GM11168 (cell line): ENCODE results near the gene D2HGDH.

Experiments
- in situ Hi-C: fragments of 300-500 bp; cut with MboI; formaldehyde crosslinking; loops from one replicate; pipeline ENCODE4 v1.12.0; 2022; ENCODE audit warnings: low sequenced_read_pairs; ENCODE audit not compliant: unreplicated experiment

D2HGDH gene

GRCh38 chr2:241734467-241735208 lies at the start of gene D2HGDH:
TSS of gene D2HGDH (plus strand) at chr2:241734630. CDS start at chr2:241735225, 595 bp downstream.
- in situ Hi-C loops: no loop called here

DNA sequence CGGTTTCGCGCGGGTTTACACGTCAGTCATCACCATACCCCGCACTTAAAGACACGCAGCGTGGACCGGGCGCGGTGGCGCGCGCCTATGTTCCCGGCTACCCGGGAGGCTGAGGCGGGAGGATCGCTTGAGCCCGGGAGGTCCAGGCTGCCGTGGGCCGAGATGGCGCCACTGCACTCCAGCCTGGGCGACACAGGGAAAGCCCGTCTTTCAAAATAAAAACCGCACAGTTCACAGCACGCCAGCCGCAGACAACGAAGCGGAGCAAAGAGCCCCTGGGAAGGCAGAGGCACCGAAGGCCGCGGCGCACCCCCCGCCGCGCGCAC lies 48.1 kb upstream of the D2HGDH start:
- in situ Hi-C loops: no loop called here

DNA sequence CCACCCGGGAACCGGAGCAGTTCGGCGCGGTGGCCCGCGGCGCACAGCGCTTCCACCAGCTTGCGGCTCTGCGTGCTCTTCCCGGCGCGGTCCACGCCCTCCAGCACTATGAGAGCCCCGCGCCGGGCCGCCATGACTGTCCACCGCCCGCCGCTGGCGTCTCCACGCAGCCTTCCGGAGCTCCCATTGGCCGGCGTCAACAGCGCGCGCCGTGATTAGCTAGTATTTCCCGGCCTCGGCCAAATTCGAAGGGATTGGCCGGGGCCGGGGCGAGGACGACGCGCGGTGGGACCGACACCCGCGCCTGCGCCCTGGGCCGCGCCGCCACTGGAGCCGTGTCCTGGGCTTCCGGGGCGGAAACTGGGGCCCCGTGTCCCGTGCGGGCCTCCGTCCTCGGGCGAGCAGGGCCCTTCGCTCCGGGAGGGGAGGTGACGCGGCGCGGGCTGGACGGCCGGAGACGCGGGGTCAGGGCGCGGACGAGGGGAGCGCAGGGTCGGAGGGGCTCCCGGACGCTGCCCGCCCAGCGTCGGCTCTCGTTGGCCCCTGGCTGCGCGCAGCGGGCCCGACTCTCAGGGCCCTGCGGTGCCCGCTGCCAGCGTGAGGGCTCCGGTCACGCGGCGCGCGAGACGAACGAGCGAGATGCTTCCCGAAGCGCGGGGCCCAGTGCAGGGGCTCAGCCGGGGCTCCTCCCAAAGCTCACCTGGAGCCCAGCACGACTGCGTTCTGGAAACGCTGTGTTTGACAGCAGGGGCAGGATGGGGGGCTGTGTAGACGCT lies 47.6 kb upstream of the D2HGDH start, which contains the start of gene DTYMK:
Gene DTYMK (minus strand): TSS at position 166 of the 776 bp plus-strand sequence. CDS start 32 bp downstream, at position 134.
- in situ Hi-C loops: no loop called here

DNA sequence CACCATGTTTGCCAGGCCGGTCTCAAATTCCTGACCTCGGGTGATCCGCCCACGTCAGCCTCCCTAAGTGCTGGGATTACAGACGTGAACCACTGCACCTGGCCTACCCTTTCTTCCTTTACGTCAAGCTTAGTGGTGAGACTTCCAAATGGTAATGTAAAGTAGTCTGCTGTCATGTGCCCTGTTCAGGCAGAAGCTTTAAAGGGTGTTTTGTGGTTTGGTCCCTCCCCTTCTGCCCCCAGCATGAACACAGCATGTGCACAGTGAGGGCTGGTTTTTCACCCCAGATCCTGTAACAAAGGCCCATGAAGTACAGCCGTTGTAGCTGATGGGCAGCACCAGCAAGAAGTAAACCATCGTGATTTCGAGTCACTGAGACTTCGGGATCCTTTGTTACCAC lies 45.1 kb upstream of the D2HGDH start:
- in situ Hi-C loops: no loop called here

- in situ Hi-C loops: no loop called here
Observed at GRCh38 chr2:241690202-241690717, 44.2 kb upstream of the D2HGDH start.

- in situ Hi-C loops: no loop called here
Observed at GRCh38 chr2:241692448-241692847, 42.0 kb upstream of the D2HGDH start.

DNA sequence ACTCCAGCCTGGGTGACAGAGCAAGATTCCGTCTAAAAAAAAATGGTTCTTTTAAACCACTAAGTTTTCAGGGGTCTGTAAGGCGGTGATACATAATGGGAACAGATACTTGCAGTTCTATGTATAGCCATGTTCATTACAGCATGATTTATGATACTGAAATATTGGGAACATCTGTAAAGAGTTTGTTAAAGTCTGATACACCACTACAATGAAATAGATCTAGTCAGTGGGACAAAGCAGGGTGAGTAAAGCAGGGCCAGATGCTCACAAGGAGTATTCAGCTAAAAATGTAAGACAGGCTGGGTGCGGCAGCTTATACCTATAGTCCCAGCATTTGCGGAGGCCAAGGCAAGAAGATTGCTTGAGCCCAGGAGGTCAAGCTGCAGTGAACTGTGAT lies 38.8 kb upstream of the D2HGDH start:
- in situ Hi-C loops: no loop called here

GRCh38 chr2:241701149-241701398 lies 33.4 kb upstream of the D2HGDH start:
- in situ Hi-C loops: no loop called here

- in situ Hi-C loops: no loop called here
Observed at GRCh38 chr2:241701399-241702154, 32.9 kb upstream of the D2HGDH start, which contains the start of gene ING5. TSS of gene ING5 (plus strand) at chr2:241702039. CDS start at chr2:241702066, 27 bp downstream.

DNA sequence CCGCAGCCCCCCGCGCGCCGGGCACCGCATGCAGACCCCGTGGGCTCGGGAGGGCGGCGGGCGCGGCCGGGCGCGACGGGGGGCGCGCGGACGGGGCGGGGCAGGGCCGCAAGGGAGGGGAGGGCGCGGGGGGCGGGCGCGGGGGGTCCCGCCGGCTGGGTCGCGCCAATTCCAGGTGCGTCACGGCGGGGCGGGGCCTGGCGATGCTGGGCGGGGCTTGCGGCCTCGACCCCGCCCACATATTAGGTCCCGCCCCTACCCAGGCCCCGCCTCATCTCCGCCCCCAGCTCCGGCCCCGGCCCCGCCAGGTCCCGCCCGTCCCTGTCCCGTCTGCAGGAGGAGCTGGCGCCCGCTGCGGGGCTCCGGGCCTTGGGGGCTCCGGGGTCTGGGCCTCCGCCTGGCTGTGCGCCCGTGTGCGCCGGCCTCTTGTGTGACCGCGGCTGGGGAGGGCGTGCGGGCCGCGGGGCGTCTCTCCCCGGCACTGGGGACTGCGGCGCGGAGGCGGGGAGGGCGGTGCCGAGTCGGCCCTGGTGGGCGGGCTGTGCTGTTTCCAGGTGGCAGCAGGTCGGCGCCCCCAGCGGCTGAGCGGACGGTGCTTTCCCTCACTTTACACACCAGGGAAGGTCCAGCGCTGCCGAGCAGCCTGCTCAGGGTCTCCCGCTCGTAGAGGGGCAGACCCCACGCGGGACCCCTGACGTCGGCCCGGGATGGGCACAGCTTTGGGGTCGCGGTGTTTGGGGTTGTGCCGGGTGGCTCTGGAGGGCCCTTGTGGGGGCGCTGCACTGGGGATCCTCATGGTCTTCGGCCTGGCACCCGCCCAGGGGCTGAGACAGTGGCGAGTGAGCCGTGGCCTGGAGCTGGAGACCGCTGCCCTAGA lies 32.0 kb upstream of the D2HGDH start:
- in situ Hi-C loops: no loop called here

DNA sequence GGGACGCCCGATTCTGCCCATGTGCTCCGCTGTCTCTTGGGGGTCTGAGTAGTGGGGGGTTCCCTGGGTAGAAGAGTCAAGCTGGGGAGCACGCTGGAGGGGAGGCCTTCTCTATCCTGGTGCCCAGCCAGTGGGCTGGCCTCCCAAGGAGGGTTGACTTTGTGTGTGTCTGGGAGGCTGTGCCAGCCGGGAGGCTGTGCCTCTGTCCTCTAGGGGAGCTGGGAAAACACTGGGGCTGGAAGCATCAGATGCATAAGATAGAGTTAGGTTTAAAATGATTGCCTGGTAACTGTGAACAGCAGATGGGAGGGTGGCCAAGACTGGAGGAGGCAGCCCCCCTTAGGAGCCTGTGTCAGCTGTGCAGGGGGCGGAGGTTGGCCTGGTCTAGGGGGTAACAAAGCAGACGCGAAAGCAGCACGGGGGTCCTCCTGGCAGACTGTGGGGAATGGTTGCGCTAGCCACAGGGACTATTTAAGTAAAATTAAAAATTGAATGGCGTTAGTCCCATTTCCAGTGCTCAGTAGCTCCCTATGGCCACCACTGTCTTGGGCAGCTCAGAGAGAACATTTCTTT lies 31.3 kb upstream of the D2HGDH start:
- in situ Hi-C loops: no loop called here

DNA sequence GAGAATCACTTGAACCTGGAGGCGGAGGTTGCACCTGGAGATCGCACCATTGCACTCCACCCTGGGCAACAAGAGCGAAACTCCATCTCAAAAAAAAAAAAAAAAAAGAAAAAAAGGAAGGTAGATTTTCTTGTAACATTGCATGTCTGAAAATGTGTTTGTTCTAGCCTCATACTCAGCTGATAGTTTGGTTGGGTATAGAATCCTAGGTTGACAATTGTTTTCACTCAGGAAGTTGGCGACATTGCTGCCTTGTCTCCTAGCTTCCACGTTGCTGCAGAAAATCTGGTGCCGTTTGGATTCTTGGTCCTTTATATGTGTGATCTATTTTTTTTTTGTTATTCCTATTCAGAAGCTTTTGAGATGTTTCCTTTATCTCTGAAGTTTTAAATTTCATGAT lies 27.9 kb upstream of the D2HGDH start:
- in situ Hi-C loops: no loop called here

GRCh38 chr2:241708879-241709278 lies 25.6 kb upstream of the D2HGDH start:
- in situ Hi-C loops: no loop called here

- in situ Hi-C loops: no loop called here
Observed at GRCh38 chr2:241719093-241719492, 15.3 kb upstream of the D2HGDH start.

DNA sequence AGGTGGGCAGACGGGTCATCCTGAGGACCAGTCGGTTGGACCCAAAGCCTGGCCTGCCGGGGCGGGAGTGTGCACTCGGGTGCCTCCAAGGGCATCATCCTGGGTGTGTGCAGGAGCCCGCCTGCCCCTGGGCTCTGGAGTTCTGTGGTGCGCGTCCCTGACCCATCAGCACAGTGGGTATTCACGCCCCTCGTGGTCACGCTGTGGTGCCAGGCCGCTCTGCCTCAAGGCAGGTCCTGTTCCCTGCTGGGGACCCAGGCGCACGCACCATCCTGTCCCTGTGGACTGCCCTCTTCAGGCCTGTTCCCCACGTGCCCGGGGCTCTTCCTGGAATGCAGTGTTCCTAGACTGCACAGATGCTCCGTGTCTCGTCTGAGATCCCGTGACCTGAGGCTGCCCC lies 14.3 kb upstream of the D2HGDH start:
- in situ Hi-C loops: no loop called here

GRCh38 chr2:241720560-241720959 lies 13.9 kb upstream of the D2HGDH start:
- in situ Hi-C loops: no loop called here

DNA sequence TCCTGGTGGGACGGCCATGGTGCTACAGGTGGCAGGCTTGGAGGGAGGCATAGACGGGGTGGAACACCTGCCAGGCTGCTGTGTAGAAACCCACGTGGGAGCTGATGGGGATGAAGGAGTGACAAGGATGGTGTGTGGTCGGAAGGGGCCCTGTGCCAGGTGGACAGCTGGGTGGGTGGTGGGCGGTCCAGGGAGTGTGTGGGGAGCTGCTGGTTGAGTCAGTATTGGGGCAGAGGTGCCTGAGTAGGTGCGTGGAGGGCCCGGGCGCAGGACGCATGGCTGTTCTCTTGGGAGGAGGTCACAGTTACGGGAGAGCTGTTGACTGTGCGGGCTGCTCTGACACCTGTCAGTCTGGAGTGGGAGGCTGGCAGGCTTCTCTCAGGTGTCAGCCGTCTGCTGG lies 12.6 kb upstream of the D2HGDH start:
- in situ Hi-C loops: no loop called here

DNA sequence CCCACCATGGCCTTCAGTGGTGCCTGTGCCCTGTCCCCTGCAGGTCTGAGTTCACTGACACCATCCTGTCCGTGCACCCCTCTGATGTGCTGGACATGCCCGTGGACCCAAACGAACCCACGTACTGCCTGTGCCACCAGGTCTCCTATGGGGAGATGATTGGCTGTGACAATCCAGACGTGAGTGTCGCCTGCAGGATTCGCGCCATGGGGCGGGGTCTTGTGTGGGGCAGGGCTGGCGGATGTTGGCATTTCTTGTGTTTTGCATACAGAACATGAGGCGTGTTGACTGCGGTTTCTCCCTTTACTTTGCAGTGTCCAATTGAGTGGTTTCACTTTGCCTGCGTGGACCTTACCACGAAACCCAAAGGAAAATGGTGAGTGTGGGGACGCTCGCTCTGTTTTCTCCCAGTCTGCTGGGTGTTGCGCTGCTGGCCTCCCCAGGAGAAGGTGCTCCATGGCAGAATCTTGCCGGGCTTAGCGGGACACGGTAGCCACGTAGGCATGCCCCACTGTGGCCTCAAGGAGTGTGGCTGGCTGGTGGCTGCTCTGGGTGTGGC lies 11.5 kb upstream of the D2HGDH start:
- in situ Hi-C loops: no loop called here

- in situ Hi-C loops: no loop called here
Observed at GRCh38 chr2:241724259-241724974, 10.0 kb upstream of the D2HGDH start.
